Breast epithelium (tissue), 3 donors: ENCODE data around the gene TAL1.

Source experiments
- POLR2A ChIP-seq: fragments of 450-650 bp; IDR thresholded peaks from one replicate; pipeline ENCODE4 v1.6.1; 2016; ENCODE audit warnings: antibody characterized with exemption, mild to moderate bottlenecking, moderate library complexity
- POLR2AphosphoS5 ChIP-seq, 3 donors: sonication (generic); formaldehyde crosslinking; IDR thresholded peaks; one replicate each; pipeline ENCODE4 v1.6.1; 2017; ENCODE audit warnings: antibody characterized with exemption in 3 of 3
- TF ChIP-seq, protein P1 (sequence below), 3 donors: fragments of 450-650 bp; IDR thresholded peaks; one replicate each; pipeline ENCODE4 v1.5.1; 2016 to 2017; ENCODE audit warnings: antibody characterized with exemption in 3 of 3, mild to moderate bottlenecking in 3 of 3, moderate library complexity in 3 of 3

DNA sequence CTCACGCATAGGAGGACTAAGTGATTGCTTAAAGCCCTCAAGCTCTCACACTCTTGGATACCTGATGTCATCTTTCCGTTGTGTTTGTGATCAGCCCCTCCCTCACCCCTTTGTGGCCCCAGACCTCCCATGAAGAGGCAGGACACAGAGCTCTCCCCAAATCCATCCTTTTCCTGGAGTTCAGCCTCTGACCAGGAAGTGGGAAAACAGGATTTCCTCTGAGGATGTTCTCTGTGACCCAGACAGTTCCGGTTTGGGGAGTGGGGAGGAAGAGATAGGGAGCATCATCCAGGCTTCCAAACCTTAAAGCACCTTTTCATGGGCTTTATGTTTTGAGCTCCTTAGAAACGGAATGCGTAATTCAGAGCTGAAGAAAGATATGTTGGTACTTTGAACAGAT is 11.9 kb upstream of the TAL1 start:
- TF ChIP-seq, protein P1, sequence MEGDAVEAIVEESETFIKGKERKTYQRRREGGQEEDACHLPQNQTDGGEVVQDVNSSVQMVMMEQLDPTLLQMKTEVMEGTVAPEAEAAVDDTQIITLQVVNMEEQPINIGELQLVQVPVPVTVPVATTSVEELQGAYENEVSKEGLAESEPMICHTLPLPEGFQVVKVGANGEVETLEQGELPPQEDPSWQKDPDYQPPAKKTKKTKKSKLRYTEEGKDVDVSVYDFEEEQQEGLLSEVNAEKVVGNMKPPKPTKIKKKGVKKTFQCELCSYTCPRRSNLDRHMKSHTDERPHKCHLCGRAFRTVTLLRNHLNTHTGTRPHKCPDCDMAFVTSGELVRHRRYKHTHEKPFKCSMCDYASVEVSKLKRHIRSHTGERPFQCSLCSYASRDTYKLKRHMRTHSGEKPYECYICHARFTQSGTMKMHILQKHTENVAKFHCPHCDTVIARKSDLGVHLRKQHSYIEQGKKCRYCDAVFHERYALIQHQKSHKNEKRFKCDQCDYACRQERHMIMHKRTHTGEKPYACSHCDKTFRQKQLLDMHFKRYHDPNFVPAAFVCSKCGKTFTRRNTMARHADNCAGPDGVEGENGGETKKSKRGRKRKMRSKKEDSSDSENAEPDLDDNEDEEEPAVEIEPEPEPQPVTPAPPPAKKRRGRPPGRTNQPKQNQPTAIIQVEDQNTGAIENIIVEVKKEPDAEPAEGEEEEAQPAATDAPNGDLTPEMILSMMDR (IDR thresholded peaks at IDR 0.05) = no peak
- TF ChIP-seq POLR2A (no peak), POLR2AphosphoS5 (IDR thresholded peaks at IDR 0.05) (no peak)
